ENCODE data around the gene PAX4. TPM values are rescaled to one million over a fixed set of nuclear protein-coding genes. Genes with fewer than 3 reads are reported as not detected.

Gene PAX4
- total RNA-seq, 1 experiment from 2014 or later: not detected

GRCh38 chr7:127638197-127638596, 20.3 kb upstream of the PAX4 start:
- H3K9ac ChIP-seq (ENCODE audit: extremely low read depth, insufficient read length, low read length): no peak overlapping the region
- no peaks in the 10 kb centered on the region for H3K9me3 ChIP-seq (ENCODE audit: control insufficient read depth, low read depth, low read length)
- H3K23me2 ChIP-seq (ENCODE audit: insufficient read length, low read depth, low read length, poor library complexity, severe bottlenecking): no peaks in the 10 kb centered on the region
- H2BK20ac ChIP-seq (ENCODE audit: low read depth, low read length, poor library complexity, severe bottlenecking): no peak overlapping the region
- no peak overlapping the region for H3K14ac ChIP-seq (ENCODE audit: insufficient read depth, low read length)
- no peak overlapping the region for H3T11ph ChIP-seq (ENCODE audit: low read length)
- no peaks in the 10 kb centered on the region for H3K36me3 Mint-ChIP-seq (ENCODE audit: insufficient read depth in 1 of 3, low read depth in 3 of 3)
- H3K27me3 Mint-ChIP-seq (ENCODE audit: low read depth): peaks cover 9% of the 10 kb centered on the region
- H4K8ac ChIP-seq (replicated peaks; ENCODE audit: insufficient read length, low read depth, low read length): no peak overlapping the region
- no peak overlapping the region for H2AFZ ChIP-seq (ENCODE audit: low read length)
- H3K27ac Mint-ChIP-seq: no peak overlapping the region
- no peak overlapping the region for H3K18ac ChIP-seq (ENCODE audit: insufficient read length, low read depth, low read length)
- H3K9me3 Mint-ChIP-seq: no peaks in the 10 kb centered on the region
- no peak overlapping the region for H3K56ac ChIP-seq (ENCODE audit: insufficient read length, low read depth, low read length)
- no peak overlapping the region for H2BK12ac ChIP-seq (ENCODE audit: insufficient read length, low read depth, low read length)
- no peaks in the 10 kb centered on the region for H4K20me1 ChIP-seq (ENCODE audit: control insufficient read depth, insufficient read depth, insufficient read length)
- no peaks in the 10 kb centered on the region for H3K27me3 ChIP-seq (ENCODE audit: insufficient read depth, low read length)
- H2AK5ac ChIP-seq (ENCODE audit: insufficient read length, low read length): no peak overlapping the region
- H3K79me1 ChIP-seq (ENCODE audit: insufficient read depth, low read depth, low read length, poor library complexity, severe bottlenecking): no peaks in the 10 kb centered on the region
- no peaks in the 10 kb centered on the region for H3K4me1 ChIP-seq (ENCODE audit: insufficient read depth, low read length)
- no peak overlapping the region for H4K5ac ChIP-seq (ENCODE audit: insufficient read length, low read depth, low read length)
- no peak overlapping the region for H3K4me2 ChIP-seq (ENCODE audit: insufficient read depth, insufficient read length, low read length)
- no peak overlapping the region for H2BK5ac ChIP-seq (ENCODE audit: insufficient read length, low read length)
- H4K91ac ChIP-seq (ENCODE audit: insufficient read length, low read depth, low read length): no peak overlapping the region
- H3K4me1 Mint-ChIP-seq: peaks cover 8% of the 10 kb centered on the region in 2 experiments
- no peak overlapping the region for H2BK15ac ChIP-seq (ENCODE audit: low read depth, low read length)
- no peak overlapping the region for H3K4ac ChIP-seq (ENCODE audit: low read depth, low read length)
- H3K79me2 ChIP-seq (ENCODE audit: insufficient read depth, low read length): no peaks in the 10 kb centered on the region
- no peak overlapping the region for H2BK120ac ChIP-seq (ENCODE audit: low read depth, low read length, poor library complexity, severe bottlenecking)
- DNase-seq: no peak
- H3K4me3 Mint-ChIP-seq: no peak overlapping the region
- TF ChIP-seq CTCF (conservative IDR thresholded peaks at IDR 0.05): no peak
- H3K27ac ChIP-seq (ENCODE audit: insufficient read length, low read depth, low read length): no peak overlapping the region
- no peak overlapping the region for H3K23ac ChIP-seq (ENCODE audit: insufficient read length, low read depth, low read length)
